Activated CD8-positive, alpha-beta memory T cell treated with anti-CD3 and anti-CD28 coated beads, Interleukin-2, amount 50 U/mL, for 24 hours (primary cell): ENCODE data around the gene AFMID.

Experiments
- DNase-seq: peaks from one replicate; pipeline ENCODE4 v3.0.0-alpha.2; 2020; ENCODE audit errors: extremely low read depth

Gene AFMID

GRCh38 chr17:78180083-78180482, 7.1 kb upstream of the AFMID start:
- no peak for DNase-seq

- DNase-seq: no peak
Observed at GRCh38 chr17:78180508-78180907, 6.7 kb upstream of the AFMID start.

GRCh38 chr17:78182504-78182903, 4.7 kb upstream of the AFMID start:
- no peak for DNase-seq

- DNase-seq: no peak
Observed at GRCh38 chr17:78183916-78184315, 3.2 kb upstream of the AFMID start.

DNA sequence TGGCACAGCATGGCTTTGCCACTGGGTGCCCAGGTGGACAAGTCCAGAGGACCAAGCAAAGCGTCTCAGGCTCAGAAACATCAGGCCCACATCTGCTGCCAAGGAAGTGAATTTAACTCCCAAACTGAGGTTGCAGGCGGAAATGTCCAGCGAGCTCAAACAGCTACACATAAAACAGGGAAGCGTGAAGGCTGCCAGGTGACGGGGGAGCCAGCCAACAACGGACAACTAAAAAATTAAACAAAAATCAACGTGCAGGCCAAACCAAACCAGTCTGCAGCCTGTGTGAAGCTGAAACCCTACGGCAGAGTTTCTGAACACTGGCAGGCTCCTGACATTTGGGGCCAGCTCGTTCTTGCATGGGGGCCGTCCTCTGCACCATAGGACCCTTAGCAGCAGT, 2.8 kb upstream of the AFMID start:
- DNase-seq: no peak

GRCh38 chr17:78184868-78185267, 2.3 kb upstream of the AFMID start:
- no peak for DNase-seq

- DNase-seq: no peak
Observed at GRCh38 chr17:78185981-78186691, 1.0 kb upstream of the AFMID start.

GRCh38 chr17:78196716-78197115, 9.6 kb downstream of the AFMID start:
- DNase-seq: no peak

DNA sequence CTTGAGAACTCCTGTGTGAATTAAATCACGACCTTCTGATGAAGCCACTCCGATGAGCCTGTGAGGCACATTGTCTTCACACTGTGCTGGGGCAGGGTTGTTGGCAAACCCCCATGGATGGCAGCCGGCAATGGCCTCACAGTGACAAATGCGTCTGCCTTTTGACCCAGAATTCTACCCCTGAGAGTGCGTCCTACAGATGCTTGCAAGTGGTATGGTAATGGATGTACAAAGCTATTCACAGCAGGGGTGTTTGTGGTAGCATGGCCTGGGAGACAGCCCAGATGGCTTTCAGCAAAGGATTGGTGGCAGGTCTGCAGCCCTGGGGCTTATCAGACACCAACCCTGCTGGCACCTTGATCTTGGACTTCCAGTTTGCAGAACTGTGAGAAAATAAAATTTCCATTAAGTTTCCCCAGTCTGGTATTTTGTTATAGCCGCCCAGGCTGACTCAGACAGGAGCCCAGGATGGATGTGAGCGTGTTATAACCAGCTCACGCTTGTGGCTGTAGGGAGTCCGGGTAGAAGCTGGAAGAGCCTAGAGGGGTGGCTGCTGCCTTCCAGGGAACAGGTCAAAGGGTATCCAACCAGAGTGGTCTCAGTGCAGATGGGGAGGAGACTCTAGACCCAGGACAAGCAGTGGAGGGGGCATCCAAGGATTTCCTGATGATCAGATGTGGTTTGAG, 10.1 kb downstream of the AFMID start:
- no peak for DNase-seq

DNA sequence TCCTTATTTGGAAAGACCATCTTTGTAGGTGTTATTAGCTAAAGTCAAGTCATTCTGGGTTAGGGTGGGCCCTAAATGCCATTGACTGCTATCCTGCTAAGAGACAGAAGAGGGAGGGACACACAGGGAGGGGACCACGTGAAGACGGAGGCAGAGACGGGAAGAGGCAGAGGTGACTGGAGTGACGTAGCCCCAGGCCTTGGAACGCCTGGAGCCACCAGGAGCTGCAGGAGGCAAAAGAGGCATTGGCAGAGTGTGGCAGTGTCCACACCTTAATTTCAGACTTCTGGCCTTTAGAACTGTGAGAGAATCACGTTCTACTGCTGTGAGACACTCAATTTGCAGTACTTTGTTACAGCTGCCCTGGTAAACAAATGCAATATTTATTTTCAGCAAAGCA, 13.3 kb downstream of the AFMID start:
- DNase-seq: no peak

DNA sequence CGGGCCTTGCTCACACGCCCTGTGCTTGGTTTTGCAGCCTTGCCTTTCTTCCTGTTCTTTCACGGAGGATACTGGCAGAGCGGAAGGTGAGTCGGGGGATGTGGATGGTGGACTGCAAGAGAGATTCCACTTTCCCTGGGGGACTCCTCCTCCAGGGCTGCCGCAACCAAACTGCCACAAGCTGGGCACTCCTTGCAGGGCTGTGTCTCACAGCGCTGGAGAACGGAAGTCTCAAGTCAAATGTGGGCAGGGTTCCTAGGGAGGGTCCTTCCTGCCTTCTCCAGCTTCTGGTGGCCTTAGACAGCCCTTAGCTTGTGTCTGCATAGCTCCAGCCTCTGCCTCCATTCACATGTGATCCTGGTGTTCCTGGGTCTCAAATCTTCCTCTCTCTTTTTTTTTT, 15.5 kb downstream of the AFMID start:
- DNase-seq: no peak

DNA sequence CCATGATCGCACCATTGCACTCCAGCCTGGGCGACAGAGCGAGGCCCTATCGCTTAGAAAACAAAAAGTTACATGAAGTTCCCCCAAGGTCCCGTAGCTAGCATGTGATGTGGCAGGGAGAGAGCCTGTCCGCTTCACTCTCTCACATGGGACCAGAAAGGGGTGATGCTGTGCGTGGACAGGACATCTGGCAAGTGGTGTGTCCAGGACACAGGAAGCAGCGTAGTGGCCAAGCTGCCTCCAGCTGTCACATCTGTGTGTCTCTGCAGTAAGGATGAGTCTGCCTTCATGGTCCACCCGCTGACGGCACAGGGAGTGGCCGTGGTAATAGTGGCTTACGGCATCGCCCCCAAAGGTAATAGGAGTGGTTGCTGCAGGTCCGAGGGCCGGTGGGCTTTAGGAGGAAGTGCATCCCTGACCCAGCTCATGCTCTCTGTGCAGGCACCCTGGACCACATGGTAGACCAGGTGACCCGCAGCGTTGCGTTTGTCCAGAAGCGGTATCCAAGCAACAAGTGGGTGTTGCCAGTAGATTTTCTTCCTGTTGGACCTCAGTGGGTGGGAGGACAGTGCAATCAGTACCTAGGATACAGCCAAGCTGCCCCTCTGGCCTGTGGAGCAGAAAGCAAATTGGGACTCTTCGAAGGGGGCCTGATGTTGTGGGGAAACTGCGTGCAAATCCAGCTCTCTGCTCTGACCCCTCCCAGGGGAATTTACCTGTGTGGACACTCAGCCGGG, 17.4 kb downstream of the AFMID start:
- DNase-seq: no peak

DNA sequence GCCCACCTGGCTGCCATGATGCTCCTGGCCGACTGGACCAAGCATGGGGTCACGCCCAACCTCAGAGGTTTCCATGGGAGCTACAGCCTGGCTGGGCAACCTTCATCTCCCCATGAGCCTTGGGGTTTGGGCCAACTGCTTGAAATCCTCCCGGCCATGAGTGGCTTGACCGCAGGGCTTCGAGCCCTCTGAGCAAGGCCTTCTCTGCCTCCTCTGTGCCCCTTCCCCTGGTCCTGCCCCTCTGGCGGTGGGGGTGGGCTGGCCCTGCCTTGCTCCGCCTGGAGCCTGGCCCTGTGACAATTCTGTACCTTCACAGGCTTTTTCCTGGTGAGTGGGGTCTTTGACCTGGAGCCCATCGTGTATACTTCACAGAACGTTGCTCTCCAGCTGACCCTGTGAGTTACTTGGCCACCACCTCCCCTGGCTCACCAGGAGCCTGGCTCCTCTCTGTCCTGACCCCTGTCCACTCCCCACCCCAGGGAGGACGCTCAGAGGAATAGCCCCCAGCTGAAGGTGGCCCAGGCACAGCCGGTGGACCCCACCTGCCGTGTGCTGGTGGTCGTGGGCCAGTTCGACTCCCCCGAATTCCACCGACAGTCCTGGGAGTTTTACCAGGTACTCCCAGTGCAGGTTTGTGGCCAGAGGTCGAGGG, 18.1 kb downstream of the AFMID start:
- DNase-seq: no peak

- DNase-seq: no peak
Observed at GRCh38 chr17:78206298-78206697, 19.1 kb downstream of the AFMID start.

DNA sequence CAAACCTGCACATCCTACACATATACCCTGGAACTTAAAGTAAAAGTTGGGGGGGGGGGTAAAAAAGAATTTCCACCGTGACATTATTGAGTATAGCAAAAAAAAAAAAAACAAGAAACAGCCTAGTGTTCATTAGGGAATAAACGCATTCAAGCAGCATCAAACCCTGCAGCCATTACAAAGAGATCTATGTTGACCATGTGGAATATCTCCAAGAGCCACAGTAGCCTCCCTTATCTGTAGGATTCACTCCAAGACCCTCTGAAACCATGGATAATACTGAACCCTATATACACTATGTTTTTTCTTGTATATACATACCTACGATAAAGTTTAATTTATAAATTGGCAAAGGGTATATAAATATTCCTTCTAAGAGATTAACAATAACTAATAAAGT, 21.3 kb downstream of the AFMID start:
- no peak for DNase-seq

GRCh38 chr17:78210111-78210510, 22.9 kb downstream of the AFMID start:
- no peak for DNase-seq

GRCh38 chr17:78211032-78211431, 23.9 kb downstream of the AFMID start:
- DNase-seq: no peak

DNA sequence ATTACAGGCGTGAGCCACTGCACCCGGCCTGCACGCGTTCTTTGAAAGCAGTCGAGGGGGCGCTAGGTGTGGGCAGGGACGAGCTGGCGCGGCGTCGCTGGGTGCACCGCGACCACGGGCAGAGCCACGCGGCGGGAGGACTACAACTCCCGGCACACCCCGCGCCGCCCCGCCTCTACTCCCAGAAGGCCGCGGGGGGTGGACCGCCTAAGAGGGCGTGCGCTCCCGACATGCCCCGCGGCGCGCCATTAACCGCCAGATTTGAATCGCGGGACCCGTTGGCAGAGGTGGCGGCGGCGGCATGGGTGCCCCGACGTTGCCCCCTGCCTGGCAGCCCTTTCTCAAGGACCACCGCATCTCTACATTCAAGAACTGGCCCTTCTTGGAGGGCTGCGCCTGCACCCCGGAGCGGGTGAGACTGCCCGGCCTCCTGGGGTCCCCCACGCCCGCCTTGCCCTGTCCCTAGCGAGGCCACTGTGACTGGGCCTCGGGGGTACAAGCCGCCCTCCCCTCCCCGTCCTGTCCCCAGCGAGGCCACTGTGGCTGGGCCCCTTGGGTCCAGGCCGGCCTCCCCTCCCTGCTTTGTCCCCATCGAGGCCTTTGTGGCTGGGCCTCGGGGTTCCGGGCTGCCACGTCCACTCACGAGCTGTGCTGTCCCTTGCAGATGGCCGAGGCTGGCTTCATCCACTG, 27.0 kb downstream of the AFMID start, which contains the start of gene BIRC5:
Gene BIRC5 (plus strand): TSS at position 238 of the 690 bp plus-strand sequence. CDS start 64 bp downstream, at position 302.
- peak; percentile 75 for DNase-seq

DNA sequence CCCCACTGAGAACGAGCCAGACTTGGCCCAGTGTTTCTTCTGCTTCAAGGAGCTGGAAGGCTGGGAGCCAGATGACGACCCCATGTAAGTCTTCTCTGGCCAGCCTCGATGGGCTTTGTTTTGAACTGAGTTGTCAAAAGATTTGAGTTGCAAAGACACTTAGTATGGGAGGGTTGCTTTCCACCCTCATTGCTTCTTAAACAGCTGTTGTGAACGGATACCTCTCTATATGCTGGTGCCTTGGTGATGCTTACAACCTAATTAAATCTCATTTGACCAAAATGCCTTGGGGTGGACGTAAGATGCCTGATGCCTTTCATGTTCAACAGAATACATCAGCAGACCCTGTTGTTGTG, 27.5 kb downstream of the AFMID start:
- DNase-seq: no peak

DNA sequence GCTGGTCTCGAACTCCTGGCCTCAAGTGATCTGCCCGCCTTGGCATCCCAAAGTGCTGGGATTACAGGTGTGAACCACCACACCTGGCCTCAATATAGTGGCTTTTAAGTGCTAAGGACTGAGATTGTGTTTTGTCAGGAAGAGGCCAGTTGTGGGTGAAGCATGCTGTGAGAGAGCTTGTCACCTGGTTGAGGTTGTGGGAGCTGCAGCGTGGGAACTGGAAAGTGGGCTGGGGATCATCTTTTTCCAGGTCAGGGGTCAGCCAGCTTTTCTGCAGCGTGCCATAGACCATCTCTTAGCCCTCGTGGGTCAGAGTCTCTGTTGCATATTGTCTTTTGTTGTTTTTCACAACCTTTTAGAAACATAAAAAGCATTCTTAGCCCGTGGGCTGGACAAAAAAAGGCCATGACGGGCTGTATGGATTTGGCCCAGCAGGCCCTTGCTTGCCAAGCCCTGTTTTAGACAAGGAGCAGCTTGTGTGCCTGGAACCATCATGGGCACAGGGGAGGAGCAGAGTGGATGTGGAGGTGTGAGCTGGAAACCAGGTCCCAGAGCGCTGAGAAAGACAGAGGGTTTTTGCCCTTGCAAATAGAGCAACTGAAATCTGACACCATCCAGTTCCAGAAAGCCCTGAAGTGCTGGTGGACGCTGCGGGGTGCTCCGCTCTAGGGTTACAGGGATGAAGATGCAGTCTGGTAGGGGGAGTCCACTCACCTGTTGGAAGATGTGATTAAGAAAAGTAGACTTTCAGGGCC, 32.4 kb downstream of the AFMID start:
- DNase-seq: no peak

- no peak for DNase-seq
Observed at GRCh38 chr17:78223061-78223460, 35.9 kb downstream of the AFMID start.
